ENCODE data around the gene RETSAT.
"Not testable (repeated sequence)": the region's sequence is repeated elsewhere in the genome, so short reads cannot be mapped to it uniquely, and the experiment has no call there.

The RETSAT gene

DNA sequence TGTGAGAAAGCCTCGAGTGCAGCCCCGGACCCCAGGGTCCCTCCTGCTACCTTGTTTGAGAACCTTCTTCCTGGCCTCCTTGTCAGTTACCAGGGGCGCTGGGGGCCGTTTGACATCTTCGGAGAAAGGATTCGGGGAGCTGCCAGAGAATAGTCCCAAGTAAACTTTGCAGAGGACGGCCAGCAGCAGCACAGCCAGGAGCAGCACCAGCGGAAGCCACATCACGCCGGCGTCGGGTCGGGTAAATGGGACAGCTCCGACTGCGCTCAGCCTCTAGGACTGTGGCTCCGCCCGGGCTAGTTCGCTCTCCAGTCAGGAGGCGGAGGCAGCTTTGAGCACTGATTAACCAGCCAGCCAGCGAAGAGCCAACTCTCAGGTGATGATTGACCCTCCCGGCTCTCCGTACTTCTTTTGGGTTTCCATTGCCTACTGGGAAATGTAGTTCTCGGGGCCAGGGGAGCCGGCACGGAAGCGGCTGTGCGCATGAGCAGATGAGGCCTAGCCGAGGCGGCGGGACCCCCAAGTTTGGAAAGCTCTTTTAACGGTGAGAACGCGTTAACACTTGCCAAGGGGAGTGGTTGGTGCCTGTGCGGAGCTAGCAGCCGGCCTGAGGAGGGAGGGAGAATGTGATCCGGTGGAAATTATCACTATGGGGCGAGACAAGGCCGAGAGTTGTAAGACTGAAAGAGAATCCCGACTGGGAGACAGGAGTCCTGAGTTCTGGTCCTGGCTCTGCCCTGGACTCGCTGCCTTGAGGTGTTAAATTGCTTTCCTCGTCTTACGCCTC, at the start of gene RETSAT, which contains the start of gene ELMOD3:
Gene RETSAT (minus strand): TSS at position 243 of the 787 bp plus-strand sequence. CDS start 21 bp downstream, at position 222.
Gene ELMOD3 (plus strand): TSS at position 484 of the 787 bp plus-strand sequence. CDS start 2,430 bp downstream, outside the sequence.
- DNase-seq (ENCODE audit: low read depth), result peak; percentile 98

DNA sequence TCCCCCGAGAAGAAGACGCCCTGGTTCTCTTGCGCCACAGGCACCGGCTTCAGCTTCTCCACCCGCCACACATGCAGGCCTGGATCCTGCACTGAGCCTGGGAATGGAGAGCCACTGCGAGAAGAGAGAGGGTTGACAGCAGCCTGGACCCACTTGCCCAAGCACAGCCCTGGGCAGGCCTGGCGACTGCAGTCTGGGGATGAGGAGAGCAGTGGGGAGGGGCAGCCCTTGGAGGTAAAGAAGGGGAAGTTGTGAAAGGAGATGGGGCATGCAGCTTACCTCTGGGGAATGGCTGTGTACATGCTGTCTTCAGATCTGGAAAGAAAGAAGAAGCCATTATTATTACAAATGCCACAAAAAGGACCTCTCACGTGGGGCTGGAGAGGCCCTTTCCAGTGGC, 47.5 kb upstream of the RETSAT start:
- DNase-seq (ENCODE audit: low read depth), result no peak

DNA sequence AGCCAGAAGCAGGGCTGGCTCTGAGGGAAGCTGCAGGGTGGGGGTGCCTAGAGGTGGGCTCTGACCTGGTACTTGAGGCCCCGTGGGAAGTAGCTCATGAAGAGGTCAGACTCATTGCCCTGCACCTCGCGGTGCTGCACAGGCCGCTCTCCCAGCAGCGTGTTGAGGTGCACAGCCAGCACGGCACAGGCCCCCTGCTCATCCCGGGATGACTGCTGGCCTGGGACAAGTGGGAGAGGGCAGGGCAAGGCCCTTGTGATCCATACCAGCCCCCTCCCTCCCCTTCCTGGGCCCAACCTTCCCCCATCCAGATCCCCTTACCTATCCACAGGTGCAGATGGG, 47.1 kb upstream of the RETSAT start:
- DNase-seq (ENCODE audit: low read depth), result no peak

DNA sequence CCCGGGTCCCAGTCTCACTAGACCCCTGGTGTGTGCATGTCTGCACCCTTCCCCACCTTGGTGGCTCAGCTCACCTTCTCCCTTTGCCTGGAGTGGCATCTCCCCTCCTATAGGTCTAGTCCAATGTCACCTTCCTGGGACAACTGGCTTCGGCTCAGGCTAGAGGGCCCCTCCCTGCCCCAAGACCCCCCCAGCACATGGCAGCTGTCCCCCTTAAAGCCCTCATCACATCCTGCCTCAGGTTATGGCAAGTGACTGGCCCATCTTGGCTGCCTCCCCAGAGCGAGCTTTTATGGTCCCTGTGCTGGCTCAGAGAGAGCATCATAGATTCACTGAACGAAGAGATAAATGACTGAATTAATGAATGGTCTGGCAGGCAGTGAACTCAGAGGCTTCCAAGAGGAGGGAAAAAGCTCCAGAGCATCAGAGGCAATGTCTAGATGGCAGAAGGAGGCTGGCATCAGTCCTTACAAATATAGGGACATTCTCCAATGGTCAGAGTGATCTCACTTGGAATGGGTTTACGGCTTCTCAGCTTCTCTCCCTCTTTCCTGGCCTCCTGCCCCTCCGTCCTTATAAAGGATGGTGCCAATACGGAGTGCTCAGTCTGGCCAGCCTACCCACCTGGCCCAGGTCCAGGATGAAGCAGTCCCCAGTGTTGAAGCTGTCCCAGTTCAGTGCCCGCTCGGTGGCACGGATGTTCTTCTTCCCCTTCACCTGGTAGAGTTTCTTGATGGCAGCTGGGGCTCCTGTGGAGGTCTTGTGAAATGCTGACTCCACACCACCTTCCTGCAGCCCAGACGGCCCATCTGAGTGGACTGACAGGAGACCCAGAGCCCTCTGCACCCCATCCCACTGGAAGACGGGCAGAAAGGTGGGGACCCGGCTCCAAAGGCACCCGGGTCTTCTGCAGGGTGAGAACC, 46.5 kb upstream of the RETSAT start:
- no peak for DNase-seq (ENCODE audit: low read depth)

DNA sequence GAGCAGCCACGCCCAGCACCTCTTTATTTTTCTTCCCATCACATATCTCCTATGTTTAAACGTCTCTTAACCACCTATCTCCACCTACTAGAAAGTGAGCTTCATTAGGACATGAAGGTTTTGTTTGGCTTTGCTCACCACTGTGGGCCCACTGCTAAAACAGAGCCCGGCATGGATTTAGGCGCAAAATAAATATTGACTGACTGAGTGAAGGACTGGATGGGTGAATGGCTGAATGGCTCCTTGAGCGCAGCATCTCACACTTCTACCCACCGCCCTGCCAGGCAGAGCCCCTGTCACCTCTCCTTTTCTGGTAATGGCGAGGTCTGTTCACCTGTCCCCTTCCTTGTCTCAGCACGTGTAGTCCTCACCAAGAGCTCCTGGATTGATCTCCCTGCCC, 45.7 kb upstream of the RETSAT start:
- DNase-seq (ENCODE audit: low read depth), result no peak

DNA sequence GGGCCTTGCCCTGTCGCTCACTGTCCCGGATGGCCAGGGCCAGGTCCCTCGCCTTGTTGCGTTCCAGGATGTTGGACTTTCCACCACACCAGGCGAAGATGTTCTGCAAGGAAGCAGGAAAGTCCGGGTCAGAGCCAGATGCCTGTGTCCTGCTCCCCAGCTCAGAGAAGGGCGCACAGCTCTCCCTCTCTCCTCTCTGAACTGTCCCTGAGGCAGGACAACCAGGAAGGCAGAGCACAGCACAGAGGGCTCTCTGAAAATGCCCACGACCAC, 44.8 kb upstream of the RETSAT start:
- no peak for DNase-seq (ENCODE audit: low read depth)

DNA sequence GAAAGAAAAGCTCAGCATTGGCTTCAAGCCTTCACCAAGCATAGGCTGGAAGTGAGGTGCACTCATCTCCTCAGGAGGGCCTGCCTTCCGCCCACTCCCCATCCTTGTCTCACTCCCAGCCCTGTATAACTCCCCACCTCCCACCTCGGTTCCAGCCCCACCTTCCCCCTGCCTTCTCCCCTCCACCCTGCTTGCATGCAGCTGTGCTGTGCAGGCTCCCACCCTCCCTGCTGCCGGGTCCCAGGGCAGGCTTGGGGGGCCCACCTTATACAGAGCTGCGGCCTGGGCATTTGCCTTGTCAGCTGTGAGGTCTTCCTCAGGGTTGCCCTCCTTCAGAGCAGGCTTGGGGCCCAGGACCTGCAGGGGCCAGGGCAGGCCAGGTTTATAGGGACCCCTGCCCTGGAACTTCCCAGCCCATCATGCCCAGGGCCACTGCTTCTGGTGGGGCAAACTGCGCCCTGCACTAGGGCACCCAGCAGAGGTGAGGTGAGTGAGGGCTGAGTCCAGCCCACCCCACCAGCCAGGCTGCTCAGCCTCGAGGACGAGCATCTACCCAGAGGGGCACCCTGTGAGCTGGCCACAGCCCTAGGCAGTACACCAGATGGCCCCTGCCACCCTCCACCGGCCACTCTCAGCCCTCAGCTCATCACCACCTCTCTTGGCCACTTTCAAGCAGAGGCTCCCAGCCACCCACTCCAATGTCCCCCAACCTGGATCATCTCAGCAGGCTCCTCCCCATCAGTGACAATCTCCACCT, 44.3 kb upstream of the RETSAT start:
- no peak for DNase-seq (ENCODE audit: low read depth)

DNA sequence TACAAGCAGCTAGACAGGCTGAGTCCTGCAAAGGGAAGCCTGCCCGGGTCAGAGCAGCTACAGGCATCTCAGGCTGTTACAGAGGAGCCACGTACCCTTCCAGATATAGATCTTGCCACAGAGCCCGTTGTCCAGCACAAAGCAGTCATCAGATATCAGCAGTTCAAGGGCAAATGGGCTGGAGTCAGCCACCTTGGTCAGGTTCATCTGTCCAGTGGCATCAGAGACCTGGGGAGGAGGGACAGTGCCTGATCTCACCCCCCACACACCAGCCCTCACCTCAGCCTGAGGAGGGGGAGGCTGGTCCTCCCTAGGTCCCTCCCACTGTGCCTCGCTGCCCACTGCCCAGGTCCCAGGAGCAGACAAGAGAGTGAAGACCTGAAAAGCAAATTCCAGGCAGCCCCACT, 43.6 kb upstream of the RETSAT start:
- DNase-seq (ENCODE audit: low read depth), result no peak

DNA sequence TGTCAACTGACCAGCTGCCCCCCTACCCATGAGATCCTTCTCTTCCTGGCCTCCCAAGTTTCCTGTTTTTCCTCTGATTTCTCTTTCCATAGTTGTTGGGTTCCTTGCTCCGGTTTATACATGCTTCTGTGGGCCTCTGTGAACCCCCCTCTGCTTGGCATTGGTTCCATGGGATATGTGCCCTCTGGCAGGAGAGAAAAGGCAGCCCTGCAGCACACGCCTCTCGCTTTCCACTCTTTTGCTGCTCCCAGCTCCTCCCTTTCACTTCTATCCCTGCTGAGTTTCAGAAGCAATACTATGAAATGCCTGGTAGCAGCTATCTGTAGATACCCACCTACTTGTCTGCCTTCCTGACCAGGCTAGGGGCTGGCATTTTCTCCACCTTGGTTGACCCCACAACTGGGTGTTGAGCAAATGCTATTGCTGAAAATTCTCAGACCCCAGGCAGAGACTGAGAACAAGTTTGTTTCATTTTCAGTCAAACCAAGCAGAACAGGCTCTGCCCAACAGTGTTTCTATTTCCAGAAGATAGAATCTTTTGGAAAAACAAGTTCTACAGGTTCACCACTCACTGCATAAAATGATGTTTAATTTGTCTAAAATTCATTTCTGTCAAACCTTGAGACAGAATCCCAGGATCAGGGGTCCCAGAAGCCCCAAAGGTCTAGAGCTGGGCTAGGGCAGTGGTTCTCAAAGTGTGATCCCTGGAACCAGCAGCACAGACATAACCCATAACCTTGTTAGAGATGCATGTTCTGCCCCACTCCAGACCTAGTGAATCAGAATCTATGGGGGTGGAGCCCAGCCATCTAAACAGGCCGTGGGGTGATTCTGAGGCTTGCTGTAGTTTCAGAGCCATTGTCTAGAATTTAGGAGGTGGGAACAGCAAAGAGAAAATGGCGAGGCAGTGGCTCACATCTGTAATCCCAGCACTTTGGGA, 42.5 kb upstream of the RETSAT start:
- DNase-seq (ENCODE audit: low read depth), result no peak

DNA sequence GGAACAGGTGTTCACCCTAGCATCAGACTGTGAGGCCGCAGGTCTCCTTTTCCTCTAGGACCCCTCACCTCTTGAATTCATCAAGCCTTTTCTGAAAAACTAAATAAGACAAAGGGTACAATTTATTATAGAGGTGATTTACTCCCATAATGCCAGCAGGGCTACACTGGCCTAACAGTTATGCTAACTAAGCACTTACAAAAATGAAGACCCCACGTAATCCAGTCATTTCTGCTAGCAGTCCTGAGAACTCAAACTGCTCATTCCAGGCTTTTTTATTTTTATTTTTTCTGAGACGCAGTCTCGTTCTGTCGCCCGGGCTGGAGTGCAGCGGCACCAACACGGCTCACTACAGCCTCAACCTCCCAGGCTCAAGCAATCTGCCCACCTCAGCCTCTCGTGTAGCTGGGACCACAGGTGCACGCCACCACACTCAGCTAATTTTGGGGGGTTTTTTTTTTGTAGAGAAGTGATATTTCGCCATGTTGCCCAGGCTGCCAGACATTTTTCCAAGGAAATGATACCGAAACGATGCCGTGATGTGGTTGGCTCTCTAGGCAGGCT, 41.7 kb upstream of the RETSAT start:
- no peak for DNase-seq (ENCODE audit: low read depth)

DNA sequence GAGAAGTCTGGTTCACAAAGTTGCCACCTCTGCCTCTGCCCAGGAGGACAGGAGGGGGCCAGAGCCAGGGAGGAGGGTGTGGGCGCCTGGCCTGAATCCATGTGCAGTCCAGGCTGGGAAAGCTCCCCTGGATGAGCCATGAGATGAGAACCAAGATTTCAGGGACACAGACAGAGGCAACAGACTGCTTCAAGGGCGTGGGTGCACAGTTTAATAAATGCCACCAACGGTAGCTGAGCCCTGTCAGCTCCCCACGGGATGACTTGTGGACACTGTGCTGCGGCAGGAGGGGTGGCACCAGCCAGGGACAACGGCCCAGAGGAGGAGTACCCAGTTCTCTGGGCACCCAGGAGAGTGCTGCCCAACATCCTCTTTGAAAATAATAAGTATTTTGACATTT, 40.6 kb upstream of the RETSAT start:
- DNase-seq (ENCODE audit: low read depth), result no peak

DNA sequence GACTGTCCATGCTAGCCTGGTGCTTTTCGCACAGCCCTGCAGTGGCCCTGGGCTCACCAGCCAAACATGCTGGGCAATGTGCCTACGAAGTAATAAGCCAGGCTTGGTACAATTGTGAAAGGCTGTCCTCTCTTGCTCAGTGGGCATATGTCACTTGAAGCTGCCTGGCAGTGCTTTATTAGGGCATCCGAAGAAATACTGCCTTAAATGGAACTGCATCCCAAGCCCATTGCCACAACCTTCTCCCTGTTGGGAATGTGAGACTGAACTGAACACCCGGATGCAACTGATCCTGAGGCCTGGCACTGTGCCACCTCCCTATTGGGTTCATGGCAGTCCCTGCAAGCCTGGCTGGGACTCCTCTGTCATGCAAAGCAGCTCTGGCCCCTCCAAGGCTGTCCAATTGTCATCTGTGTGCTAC, 39.9 kb upstream of the RETSAT start:
- DNase-seq (ENCODE audit: low read depth), result no peak

DNA sequence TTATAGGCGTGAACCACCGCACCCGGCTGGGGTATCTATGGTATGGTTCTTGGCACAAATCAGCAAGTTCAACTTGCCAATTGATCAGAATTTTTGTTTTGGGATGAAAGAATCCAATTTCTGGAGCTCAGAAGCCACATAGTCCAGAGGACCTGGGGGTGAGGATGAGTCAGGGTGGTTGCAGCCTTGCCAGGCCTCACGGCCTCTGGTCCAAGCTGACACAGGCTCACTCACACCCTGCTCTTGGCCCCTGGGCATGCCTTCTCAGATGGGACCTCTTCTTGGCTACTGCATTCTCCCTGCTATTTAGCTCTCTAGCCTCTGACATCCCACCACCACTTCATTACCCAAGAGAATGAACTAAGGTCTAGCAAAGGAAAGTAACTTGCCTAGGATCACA, 39.5 kb upstream of the RETSAT start:
- DNase-seq (ENCODE audit: low read depth), result no peak

DNA sequence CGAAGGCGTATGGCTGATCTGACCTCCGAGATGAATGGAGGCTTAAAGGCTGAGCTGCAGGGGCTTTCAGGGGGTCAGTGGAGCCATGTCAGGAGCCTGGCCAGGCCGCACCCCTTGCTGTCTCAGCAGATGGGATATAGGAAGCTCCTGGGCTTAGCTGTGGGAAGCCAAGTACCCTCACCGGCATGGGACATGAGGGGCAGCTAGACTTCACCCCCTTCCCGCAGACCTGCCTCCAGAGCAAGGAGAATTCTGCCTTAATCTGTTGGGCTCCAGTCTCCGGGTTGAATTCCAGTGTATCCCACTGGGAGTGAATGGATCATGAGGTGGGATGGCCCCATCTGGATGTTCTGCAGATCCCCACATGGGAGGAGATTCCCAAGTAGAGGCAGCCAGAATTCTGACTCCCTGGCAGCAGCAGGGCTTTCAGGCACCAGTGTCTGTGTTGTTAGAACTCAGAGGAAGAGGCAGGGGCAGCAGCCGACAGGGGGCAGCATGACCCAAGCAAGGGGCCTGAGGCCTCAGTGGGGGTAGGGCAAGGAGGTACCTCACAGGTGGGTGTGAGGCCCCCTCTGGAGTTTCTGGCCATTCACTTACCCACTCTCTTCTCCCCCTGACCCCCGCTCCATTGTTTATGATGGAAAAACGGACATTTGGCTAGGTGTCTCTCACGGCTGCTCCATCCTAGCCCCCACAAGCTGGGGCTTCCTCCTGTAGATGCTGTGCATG, 36.8 kb upstream of the RETSAT start:
- no peak for DNase-seq (ENCODE audit: low read depth)

DNA sequence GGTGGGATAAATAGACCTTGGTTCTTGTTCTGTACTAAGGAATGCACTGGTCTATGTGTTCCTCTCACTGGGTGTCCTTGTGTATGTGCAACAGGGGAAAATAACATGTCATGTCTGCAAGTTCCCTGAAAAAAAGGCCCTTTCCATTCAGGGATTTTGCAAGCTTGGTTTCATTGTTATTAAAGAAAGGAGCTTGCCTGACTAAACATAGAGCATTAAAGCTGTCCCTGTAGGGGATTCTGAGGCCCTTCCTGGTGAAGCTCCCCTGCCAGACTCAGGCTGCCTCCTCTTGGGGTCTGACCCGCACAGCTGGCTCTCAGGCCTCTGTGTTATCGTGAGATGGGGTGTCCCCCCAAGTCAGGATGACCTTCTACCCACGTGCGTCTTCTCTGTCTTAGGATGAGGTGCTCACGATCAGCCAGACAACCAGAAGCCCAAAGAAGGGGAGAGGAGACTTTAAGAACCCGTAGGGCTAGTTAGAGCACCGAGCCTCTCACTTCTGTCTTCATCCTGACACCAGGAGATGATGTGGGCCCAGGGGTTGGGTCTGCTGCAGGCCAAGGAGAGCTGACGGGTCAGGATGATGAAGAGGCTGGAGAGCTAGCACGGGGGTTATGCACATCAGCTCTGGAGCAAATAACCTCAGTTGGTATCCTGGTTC, 34.7 kb upstream of the RETSAT start:
- no peak for DNase-seq (ENCODE audit: low read depth)

DNA sequence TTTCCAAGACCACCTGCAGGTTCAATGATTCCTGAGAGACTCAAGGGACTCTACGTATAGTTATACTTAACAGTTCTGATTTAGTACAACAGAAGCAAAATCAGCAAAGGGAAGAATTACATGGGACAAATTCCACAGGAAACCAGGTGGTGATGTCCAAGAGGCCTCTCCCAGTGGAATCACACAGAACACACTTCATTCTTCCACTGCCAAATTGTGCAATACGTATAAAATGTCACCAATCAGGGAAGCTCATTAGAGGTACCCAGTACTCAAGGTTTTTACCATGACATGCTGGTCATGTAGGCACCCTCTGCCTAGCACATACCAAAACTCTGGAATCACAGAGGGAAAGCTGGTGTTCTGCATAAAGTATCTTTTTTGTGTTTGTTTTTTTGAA, 33.4 kb upstream of the RETSAT start:
- DNase-seq (ENCODE audit: low read depth), result no peak

DNA sequence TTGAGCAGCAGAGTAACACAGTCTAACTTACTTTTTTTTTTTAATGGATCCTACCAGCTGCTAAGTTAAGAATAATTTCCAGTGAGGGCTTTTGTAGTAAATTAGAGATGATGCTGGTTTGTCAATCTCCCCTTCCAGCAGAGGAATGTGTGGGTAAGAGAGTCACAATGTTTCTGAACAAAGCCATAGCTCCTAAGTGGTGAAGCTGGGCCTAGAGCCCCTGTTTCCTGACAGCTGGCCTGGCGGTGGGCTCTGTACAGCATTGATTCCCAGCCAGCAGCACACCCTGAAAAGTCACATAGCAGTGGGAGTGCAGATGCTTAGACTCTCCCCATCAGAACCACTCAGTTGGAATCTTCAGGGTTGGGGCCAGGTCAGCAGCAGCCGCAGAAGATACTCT, 31.4 kb upstream of the RETSAT start:
- DNase-seq (ENCODE audit: low read depth), result no peak

DNA sequence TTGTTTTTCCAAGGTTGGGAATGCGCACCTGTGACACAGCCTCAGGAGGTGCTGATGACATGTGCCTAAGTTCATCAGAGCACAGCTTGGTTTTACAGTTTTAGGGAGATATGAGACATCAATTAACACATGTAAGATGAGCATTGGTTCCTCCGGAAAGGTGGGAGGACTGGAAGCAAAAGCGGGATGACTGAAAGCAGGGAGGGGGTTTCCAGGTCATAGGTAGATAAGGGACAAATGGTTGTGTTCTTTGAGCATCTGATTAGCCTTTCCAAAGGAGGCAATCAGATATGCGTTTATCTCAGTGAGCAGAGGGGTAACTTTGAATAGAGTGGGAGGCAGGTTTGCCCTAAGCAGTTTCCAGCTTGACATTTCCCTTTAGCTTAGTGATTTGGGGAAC, 29.5 kb upstream of the RETSAT start:
- no peak for DNase-seq (ENCODE audit: low read depth)

DNA sequence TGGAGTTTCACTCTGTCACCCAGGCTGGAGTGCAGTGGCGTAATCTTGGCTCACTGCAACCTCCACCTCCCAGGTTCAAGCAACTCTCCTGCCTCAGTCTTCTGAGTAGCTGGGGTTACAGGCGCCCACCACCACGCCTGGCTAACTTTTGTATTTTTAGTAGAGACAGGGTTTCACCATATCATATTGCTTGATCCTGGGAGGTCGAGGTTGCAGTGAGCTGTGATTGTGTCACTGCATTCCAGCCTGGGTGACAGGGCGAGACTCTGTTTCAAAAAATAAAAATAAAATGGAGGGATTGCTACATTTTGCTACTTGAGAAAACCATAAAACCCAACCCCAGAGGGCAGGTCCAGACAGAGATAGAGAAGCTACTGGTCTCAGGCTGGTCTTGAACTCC, 28.8 kb upstream of the RETSAT start:
- not testable (repeated sequence) for DNase-seq (ENCODE audit: low read depth)

DNA sequence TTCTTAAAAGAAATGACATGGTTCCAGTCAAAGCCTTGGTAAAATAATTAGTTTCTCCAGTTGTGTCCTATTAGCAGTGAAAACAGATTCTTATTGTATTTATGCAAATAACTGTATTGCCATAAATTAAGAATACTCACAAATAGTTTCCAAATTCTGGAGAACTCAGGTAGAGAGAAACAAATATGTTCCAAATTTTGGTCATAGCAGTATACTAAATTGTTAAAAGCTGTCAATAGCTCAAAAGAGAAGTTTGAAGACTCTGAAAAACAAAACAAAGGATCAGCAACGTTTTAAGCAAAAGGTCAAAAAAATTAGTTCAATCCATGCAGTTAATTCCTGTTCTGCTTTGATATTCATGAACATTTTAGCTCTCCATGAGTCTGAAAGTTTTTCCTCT, 25.7 kb upstream of the RETSAT start:
- DNase-seq (ENCODE audit: low read depth), result no peak

Data from CMK (cell line).